Measurements from ENCODE around the gene LYST.

LYST gene

DNA sequence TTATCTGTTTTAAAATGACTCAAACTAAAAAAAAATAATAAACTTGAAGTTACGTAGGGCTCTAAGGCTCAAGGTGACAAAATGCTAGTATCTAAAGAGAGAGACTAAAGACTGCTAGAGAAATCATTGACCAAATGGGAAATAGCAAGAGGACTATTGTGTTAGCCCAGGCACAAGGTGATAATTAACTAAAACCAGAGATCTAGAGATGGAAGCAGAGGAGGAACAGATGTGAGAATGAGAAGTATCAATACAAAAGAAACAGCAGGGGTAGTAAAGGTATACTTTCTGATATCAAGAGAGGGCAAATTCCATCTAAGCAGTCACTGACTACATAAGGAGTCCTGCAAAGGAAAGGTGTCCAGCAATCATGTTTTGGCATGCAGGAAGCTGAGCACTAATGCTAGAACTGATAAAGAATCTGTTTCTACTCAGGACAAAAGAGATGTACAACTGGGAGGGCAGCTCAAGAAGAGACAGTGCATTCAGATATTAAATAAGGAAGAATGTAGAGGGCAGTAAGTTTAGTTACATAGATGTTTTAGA lies 116.9 kb downstream of the LYST start:
- no peak for DNase-seq

DNA sequence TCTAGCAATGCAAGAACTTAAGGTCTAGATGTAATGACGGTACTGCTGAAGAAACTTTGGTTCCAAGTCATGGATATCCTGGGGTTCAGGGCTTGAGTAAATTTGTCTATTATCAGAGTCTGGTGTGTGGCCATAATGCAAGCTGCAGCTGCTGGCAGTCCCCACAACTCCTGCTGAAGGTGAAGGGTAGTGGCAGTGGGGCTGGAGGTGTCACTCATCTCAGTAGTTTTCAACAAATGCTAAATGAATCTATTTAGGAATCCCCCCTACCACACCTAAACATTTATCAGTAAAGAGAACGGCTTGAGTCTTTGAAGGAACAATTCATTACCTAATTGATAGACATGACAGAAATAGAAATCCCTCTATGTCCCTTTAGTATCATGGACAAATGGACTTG lies 118.0 kb downstream of the LYST start:
- no peak for DNase-seq

DNA sequence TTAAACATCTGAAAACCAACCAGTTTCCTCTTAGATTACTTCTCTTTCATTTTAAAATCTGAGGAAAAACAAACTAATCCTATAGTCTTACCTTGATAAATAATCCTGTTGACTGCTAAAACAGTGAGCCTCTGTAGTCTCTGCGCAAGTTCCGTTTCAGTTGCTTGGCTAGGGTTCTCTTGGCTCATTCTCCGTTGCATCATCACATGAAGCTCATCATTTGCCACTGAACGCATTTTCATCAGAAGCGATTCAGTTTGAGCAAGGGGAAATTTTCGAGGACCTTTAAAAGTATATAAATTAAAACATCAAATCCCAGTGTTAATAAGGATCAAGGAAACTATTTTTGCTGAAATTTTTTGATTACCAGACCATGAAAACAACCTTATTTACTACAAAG lies 120.5 kb downstream of the LYST start:
- no peak for DNase-seq

DNA sequence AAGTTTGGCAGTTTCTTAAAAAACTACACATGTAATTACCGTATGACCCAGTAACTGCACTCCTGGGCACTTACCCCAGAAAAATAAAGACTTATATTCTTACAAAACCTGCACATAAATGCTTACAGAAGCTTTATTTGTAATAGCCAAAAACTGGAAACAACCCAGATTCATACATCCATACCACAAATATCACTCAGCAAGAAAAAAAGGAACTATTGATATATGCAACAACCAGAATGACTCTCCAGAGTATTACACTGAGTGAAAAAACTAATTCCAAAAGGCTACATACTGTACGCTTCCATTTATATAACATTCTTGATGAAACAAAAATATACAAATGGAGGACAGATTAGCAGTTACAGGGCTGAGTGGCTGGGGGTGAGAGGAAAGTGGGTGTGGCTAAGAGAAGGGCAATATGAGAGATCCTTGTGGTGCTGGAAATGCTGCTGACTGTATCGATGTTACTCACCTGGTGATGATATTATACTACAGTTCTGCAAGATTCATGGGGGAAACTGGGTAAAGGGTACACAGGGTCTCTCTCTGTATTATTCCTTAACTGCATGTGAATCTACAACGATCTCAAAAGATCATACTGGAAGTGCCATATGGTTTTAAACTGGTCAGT lies 121.1 kb downstream of the LYST start:
- no peak for DNase-seq

DNA sequence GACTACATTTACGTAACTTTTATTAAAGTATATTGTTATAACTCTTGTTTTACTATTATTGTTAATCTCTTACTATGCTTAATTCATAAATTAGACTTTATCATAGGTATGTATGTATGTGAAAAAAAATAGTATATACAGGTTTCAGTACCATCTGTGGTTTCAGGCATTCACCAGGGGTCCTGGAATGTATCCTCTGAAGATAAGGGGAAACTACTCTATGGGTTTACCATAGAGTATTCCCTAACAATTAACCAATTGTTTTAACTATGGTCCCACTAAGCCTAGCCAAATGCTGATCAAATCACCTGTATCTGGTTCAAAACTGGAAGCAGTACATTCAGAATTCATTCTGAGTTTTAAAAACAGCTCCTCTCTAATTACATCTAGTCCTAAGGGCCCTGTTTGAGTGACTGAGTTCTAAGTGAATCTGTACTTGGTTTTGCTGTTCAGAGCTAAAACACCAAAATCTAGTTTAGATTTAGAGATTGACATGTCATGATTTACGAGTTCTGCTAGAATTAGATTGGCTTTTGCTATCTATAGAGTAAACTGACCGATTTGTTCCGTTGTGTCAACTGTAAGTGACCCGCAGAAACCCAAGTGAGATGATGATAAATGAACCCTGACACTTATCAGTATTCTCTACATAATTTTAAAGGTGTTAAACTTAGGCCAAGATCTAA lies 123.6 kb downstream of the LYST start:
- DNase-seq: no peak

DNA sequence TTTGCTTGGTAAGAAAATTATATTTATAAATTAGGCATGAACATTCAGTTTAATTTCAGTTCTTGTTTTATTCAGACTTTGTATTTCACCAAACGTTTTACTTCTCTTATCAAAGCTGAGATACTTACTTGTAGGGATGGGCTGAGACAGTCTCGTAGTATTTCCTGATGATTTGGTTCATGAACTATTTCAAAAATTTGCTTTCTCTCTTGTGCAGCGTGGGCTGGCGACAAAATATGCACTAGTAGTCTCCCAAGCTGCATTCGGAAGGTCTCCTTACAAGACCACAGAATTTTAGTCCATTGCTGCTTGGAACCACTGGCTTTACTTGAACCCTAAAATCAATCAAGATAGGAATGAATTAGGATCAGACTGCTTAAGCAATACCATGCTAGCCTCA lies 125.4 kb downstream of the LYST start:
- no peak for DNase-seq

DNA sequence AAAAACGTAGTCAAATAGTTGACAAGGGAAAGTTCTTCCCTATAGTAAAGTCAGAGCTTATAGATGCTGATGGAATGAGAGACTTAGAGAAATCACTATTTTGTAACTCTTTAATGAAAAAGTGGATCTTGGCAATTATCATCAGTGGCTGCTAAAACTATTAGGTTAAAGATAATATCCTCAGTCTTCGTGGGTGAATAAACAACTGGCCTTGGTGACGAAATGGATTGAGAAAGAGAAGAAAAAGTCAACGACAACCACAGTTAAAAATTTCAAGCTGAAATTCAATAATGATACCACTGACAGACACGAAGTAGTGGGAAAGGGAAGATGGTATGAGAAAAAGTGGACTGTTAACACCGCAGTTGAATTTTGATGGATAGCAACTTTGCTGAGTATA lies 127.1 kb downstream of the LYST start:
- no peak for DNase-seq

DNA sequence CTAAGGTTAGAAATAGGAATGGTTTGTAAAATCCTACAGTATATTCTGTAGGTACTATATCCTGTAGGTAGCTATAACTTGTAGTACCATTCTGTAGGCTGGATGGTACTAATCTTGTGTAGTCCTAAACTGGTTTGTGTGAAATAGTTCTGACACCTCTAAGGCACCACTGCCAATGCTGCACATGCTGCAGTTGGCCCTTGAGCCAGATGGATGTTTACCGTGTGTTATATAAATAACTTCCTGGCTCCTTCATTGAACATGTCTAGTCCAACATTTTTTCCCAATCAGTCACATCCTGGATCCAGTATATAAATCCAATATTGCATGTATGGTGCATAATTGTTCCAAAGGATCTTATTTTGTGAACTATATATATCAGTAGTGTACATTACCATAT lies 127.6 kb downstream of the LYST start:
- no peak for DNase-seq

DNA sequence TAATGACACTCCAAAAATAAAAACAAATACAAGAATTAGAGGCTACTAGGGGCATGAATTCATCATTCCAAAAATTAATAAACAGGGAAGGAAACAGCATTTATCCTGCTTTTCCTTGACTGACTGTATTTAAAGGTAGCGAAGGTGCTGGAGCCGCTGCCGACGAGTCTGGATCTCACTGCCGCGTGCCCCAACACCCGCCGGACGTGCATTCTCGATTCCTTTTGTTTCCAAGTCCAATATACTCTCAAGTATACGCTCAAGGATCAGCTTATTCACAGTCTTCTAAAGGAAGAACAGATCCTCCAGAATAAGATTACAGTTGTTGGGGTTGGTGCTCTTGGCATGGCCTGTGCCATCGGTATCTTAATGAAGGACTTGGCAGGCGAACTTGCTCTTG lies 129.0 kb downstream of the LYST start:
- no peak for DNase-seq

DNA sequence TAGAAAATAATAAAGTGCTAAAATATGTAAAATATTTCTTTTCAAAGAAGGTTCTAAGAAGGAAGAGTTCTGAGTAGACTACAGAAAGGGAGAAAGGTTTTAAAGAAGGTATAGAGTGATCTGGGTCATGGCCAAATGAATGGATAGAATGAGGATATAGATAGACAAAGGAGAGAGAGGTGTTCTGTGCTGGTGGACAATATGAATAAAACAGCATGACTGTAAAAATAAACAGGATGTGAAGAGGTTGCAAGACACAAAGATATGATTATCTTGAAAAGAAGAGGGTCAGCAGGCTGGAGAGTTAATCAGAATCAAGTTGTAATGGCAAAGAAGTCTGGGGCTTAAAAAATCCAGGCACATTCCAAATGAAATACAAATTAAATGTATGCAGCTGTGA lies 130.4 kb downstream of the LYST start:
- no peak for DNase-seq

DNA sequence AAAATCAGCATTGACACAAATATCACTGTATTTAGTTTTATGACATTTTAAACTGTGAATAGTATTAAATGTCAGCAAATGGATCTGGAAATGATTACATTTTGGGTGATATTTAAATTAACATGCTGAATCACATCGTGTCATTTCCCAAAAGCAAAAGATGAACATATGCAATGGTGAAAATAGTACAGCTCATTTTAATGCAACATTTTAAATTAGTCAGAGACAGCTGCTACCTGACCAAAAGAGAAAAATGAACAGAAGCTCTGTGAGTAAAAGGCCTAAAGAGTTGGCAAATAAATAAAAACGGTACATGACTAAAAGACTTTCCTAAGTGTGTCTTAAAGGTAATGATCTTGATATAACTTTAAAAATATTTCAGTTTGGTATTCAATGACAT lies 131.1 kb downstream of the LYST start:
- DNase-seq: no peak

DNA sequence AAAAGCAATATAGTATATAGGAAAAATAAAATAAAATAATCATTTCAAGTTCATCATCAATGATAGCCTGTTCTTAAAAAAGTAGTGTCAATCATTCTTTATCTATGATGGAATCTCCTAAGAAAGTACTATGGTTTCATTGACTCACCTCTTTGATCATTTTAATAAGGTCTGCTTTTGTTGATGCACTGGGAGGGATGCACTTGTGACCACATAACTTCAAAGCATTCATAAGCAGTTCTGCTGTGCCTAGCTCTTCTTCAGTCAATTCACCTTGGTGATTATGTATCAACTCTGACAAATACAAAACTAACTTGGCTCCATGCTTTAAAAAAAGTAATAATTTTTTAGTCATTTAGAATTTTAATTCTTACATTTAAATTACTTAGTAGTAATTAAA lies 132.4 kb downstream of the LYST start:
- no peak for DNase-seq

DNA sequence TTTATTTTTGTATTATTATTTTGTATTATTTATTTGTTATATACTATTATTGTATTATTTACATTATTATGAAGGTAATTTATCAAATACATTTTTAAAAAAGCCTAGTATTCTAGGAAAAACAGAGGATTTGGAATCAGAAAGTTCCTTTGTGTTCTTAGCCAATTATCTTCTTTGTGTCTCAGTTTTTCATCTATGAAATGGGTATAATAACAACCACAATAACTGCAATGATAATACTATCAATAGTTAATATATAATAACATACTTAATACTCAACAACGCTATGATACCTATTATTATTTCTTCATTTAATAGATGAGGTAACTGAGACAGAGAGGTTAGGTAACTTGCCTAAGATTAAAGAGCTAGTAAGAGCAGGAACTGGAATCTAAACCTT lies 136.7 kb downstream of the LYST start:
- DNase-seq: no peak

DNA sequence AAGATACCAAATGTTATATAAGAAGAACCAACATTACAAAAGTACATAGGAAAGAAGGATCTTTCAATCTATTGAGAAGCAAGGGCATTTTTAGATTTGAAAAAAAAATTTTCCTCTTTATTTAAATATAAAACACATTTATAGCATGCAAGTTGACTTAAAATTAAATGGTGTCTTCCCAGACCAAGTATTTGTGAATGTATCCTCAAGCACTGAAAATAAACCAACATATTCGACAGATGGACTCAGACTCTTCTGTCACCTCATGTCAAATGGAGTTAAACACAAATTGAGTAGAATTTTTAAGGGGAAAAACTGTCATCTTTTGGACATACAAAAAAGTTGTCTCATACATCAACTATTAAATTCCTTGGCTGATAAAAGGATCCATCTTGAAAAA lies 140.1 kb downstream of the LYST start:
- no peak for DNase-seq

DNA sequence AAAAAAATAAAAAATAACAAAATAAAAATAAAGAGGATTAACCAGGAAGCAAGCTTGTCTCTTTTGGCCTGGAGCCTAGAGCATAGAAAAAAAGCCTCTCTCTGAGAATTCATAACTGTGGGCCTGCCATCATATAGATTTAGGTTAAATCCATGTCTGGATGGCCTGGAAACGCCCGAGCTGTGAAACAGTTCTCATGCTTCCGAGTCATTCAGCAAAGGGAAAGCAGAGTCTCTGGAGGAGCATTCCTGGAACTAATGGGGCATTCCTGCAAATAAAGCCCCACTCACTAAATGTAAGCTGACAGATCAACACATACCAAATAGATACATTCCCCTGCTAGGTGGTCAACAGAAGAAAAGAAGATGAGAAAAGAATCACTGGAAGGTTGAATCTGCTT lies 141.3 kb downstream of the LYST start:
- DNase-seq: no peak

DNA sequence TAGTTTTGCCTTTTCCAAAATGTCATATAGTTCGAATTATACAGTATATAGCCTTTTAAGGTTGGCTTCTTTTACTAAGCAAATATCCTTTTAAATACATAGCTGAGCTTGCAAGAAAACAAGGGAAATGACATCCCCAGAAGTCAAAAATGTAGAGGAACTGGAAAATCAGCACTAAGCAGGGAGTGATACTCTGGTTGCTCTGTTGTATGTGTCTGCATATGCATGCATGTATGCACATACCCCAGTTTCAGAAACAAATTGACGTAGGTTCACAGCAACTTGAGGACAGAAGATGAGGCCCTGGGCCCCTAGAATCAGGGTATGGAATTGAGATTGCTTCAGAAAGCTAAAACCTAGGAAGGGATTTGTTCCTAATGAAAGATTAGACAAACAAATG lies 142.0 kb downstream of the LYST start:
- no peak for DNase-seq

DNA sequence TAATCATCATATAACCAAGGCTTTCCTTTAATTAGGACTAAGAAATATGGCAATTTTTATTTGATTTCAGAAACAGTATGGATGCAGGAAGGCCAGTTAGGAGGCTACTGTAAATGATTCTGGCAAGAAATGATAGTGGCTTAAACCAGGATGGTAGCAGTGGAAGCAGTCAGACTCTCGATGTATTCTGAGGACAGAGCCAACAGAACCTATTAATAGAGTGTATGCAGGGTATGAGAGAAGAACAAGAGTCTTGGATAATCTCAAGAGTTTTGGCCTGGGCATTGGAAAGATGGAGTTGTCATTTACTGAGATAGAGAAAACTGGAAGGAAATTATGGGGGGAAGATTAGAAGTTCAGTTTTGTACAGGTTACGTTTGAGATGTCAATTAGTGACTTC lies 143.8 kb downstream of the LYST start:
- no peak for DNase-seq

DNA sequence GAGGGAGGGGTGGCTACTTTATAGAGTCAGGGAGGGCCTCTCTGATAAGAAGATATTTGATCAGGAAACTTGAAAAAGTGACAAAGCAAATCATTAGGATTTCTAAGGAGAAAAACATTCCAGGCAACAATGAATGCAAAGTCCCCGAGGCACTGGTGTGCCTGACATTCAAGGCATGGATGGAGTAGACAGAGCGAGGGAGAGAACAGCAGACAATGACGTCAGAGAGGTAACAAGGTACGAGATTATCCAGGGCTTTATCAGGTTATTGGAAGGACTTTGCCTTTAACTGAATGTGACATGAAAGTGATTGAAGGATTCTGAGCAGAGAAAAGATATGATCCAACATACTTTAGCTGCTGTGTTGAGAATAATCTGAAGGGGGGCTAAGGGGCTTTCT lies 144.7 kb downstream of the LYST start:
- DNase-seq: no peak

DNA sequence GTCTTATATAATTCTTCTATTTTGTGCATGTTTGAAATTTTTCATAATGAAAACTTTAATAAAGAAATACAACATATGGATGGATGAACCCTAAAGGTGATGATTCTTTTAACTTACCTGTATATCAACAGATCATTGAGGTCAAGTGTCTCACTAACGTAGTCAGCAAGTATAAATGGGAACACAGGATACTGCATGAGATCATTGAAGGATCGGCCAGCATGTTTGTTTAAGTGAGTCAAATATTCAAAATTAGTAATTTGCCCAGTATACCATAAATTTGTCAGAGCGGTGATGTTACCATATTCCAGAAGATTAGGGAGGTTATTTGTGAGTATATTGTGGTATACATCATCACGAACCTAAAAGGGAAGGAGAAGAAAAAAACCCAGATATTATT lies 146.2 kb downstream of the LYST start:
- no peak for DNase-seq

DNA sequence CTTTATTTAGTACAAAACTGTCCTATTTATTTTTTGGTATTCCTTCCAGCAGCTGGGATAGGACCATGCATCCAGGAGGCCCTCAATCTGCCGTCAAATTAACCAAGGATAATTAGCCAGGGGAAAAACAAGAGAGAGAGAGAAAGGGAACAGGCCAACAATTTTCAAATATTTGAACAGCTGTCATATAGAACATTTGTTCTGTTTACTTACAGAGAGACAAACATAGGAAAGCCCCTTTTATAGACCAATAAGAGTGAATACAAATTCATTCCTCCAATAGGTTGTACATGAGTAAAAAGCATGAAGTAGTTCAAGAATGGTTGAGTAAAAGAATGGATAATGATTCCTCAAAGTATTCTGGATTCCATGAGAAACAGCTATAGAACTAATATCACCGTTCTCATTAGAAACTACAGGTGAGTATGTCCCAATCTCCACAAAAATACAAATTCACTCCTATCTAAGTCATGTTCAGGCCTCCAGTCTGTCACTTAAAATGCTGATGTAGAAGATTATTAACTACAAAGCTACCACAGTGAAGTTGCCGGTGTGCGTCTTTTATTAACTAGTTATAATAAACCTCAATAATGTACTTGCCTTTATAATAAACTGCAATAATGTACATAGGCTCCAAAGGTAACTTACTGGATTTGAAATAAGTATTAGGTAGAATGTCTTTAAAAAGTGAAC lies 152.4 kb downstream of the LYST start:
- DNase-seq: no peak

DNA sequence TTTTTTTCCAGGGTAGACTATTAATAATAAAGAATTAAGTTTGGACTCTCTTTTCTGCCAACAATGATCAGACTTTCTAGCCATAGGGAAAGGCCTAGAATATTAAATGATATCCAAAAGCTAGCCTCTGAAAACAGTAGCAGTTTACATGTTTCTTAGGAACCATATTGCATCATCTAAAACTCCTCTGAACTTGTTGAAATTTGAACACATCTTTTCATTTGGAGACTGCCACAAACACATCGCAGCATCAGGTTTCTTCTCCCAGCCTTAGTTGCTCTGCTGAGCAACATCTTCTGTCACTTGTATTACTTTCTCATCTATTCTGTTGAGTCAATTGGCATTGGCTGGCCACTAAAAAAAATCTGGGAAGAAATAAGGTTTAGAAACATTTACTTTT lies 153.9 kb downstream of the LYST start:
- no peak for DNase-seq

DNA sequence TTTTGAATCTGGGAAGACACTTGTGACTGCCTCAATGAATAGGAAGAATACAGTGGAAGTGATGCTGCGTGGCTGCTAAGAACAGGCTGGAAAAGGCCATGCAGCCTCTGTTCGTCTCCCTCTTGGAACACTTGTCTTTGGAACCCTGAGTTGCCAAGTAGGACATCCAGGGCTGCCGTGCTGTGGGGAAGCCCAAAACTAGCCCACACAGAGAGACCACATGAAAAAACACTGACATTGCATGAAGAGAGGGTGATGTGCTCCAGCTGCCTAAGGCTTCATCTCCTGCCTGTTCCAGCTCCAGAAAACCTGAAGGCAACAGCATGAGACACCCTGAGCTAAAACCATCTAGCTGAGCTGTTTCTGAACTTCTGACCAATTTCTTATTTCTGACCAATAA lies 156.0 kb downstream of the LYST start:
- no peak for DNase-seq

DNA sequence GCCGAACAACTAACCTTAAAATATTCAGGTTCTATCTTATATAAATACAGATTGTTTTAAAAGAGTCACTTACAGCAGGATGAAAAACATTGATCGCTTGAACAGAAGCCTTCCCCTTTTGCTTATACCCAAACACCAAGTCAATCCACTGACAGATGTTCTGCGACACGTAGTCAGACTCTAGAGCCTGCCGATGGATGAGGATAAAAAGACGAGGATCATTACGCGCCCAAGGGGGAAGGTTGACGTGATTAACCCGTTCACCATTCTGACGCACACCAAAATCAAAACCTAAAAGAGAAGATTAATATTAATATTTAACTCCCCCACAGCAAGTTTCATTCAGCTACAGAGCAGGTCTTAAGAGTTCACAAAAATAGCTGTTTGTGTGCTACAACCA lies 157.7 kb downstream of the LYST start:
- DNase-seq: no peak

DNA sequence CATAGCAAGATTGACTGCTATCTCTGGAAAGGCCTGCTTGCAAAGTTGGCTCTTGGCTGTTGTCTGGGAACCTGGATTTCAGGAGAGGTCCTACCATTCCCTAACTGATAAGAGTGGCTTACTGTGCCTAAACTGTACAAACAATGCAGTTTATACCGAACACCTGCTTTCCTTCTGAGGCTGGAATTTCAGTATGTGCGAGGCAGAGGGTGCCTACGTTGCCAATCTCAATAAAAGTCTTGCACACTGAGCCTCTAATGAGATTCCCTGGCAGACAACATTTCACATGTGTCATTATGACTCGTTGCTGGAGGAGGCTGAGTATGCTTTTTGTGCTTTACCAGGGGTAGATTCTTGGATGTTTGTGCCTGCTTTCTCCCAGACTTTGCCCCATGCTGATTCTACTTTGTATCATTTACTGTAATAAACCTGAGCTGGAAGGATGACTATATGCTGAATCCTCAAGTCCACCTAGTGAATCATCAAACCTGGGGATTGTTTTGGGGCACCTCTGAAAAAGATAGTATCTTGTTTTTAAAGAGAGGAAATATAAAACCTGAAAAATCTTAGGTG lies 158.2 kb downstream of the LYST start:
- DNase-seq: no peak

All from AML-193 (cell line).